HepG2 (cell line): ENCODE results near the gene ENPP1.

Experiments used
- FOXA1 ChIP-seq, 2 experiments: fragments of 450-650 bp in 1 of 2; sonication (generic) in 1 of 2; formaldehyde crosslinking in 1 of 2; IDR thresholded peaks; 2 replicates each; pipeline versions ENCODE4 v1.4.0 to v1.6.1; 2016 to 2020; ENCODE audit warnings: missing genetic modification reagents in 1 of 2
- FOXK2 ChIP-seq: fragments of 450-650 bp; IDR thresholded peaks from 2 replicates; pipeline ENCODE4 v1.6.1; 2016
- HNRNPH1 ChIP-seq: fragments of 200-400 bp; formaldehyde crosslinking; optimal IDR thresholded peaks from 2 replicates; pipeline ENCODE3; 2017; ENCODE audit warnings: mild to moderate bottlenecking, low read depth, low read length
- KIAA2018 ChIP-seq: sonication (generic); formaldehyde crosslinking; IDR thresholded peaks from 2 replicates; pipeline ENCODE4 v1.5.0; 2020; ENCODE audit warnings: mild to moderate bottlenecking, missing genetic modification reagents, borderline replicate concordance
- SNAPC5 ChIP-seq: sonication (generic); formaldehyde crosslinking; IDR thresholded peaks from 2 replicates; pipeline ENCODE4 v1.8.1; 2023; ENCODE audit warnings: mild to moderate bottlenecking, missing genetic modification reagents, borderline replicate concordance

- TF ChIP-seq FOXA1 (IDR thresholded peaks at IDR 0.05) (no peak), FOXA1 (CRISPR knock-in tag; IDR thresholded peaks at IDR 0.05) (no peak), HNRNPH1 (no peak), FOXK2 (no peak), KIAA2018 (CRISPR knock-in tag) (no peak), SNAPC5 (CRISPR knock-in tag) (no peak)
These were observed 82.3 kb downstream of the ENPP1 start for GRCh38 chr6:131890091-131890490.
